MM.1S (cell line): Measurements from ENCODE around the gene RTN4.

Experiments used
- DNase-seq: peaks from one replicate; pipeline ENCODE4 v3.0.0-alpha.2; 2015
- H2AFZ ChIP-seq: fragments of 300-600 bp; sonication (generic); 2 replicates; pipeline ENCODE4 v1.6.0; 2016; ENCODE audit warnings: antibody characterized with exemption, low read length
- H3F3A ChIP-seq: fragments of 300-600 bp; sonication (generic); 2 replicates; pipeline ENCODE4 v1.6.1; 2016; ENCODE audit warnings: mild to moderate bottlenecking, antibody characterized with exemption, low read length, moderate library complexity, mixed read lengths; ENCODE audit not compliant: insufficient read depth
- H3K27ac ChIP-seq: fragments of 300-600 bp; sonication (generic); 2 replicates; pipeline ENCODE4 v1.5.1; 2016; ENCODE audit warnings: mild to moderate bottlenecking, low read length
- H3K27me3 ChIP-seq: fragments of 300-600 bp; sonication (generic); replicated peaks from 2 replicates; pipeline ENCODE4 v1.6.0; 2016; ENCODE audit warnings: low read length; ENCODE audit not compliant: insufficient read depth
- H3K36me3 ChIP-seq: fragments of 300-600 bp; sonication (generic); replicated peaks from 2 replicates; pipeline ENCODE4 v1.6.1; 2016; ENCODE audit warnings: mild to moderate bottlenecking, low read length, mixed read lengths; ENCODE audit not compliant: insufficient read depth
- H3K4me1 ChIP-seq: fragments of 300-600 bp; sonication (generic); 2 replicates; pipeline ENCODE4 v1.6.1; 2016; ENCODE audit warnings: low read length, mixed read lengths
- H3K4me2 ChIP-seq: fragments of 300-600 bp; sonication (generic); 2 replicates; pipeline ENCODE4 v1.6.0; 2016; ENCODE audit warnings: low read depth, low read length
- H3K4me3 ChIP-seq: fragments of 300-600 bp; sonication (generic); 2 replicates; pipeline ENCODE4 v1.5.1; 2016; ENCODE audit warnings: low read length, mixed read lengths
- H3K79me2 ChIP-seq: fragments of 300-600 bp; sonication (generic); 2 replicates; pipeline ENCODE4 v1.6.1; 2016; ENCODE audit warnings: mixed run types, low read length, mixed read lengths
- H3K9ac ChIP-seq: fragments of 300-600 bp; sonication (generic); 2 replicates; pipeline ENCODE4 v1.6.1; 2016; ENCODE audit warnings: low read length, mixed read lengths
- H3K9me2 ChIP-seq: fragments of 300-600 bp; sonication (generic); replicated peaks from 2 replicates; pipeline ENCODE4 v1.6.1; 2016; ENCODE audit warnings: mild to moderate bottlenecking, low read length, mixed read lengths; ENCODE audit not compliant: insufficient read depth
- H3K9me3 ChIP-seq: fragments of 300-600 bp; sonication (generic); replicated peaks from 2 replicates; pipeline ENCODE4 v1.6.1; 2016; ENCODE audit warnings: mild to moderate bottlenecking, low read length, mixed read lengths; ENCODE audit not compliant: insufficient read depth
- H4K20me1 ChIP-seq: fragments of 300-600 bp; sonication (generic); 2 replicates; pipeline ENCODE4 v1.6.1; 2016; ENCODE audit warnings: mild to moderate bottlenecking, low read length, moderate library complexity, mixed read lengths; ENCODE audit not compliant: insufficient read depth
- EZH2 ChIP-seq: fragments of 300-600 bp; sonication (generic); optimal IDR thresholded peaks from 2 replicates; pipeline ENCODE3; 2017; ENCODE audit warnings: low read depth, mild to moderate bottlenecking, antibody characterized with exemption, low read length, mixed read lengths
- EZH2phosphoT487 ChIP-seq: fragments of 300-600 bp; sonication (generic); IDR thresholded peaks from 2 replicates; pipeline ENCODE4 v1.6.1; 2018; ENCODE audit warnings: antibody characterized with exemption, low read length
- TF ChIP-seq, protein P1 (sequence below): fragments of 300-600 bp; sonication (generic); IDR thresholded peaks from 2 replicates; pipeline ENCODE4 v1.5.1; 2016; ENCODE audit warnings: antibody characterized with exemption, low read length, mixed read lengths

RTN4 gene

DNA sequence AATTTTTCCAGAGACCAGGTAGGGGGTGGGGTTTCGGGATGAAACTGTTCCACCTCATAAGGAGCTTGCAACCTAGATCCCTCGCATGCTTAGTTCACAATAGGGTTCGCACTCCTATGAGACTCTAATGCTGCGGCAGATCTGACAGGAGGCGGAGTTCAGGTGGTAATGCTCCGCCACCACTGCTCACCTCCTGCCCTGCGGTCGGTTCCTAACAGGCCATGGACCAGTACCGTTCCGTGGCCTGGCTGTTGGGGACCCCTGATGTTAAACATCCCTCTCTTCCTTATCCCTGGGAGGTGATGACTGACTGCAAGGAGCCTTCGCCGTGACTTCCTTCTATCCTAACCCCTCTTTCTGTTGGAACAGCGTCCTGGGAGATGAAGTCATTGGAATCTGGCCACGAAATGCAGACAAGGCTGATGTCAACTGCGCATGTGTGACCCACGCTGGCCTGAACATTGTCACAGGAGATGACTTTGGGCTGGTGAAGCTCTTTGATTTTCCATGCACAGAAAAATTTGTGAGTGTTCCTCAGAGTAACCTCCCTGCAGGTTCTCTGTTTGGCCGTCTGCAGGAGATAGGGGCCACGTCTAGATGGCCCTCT lies 82.4 kb downstream of the RTN4 start:
- Histone ChIP-seq H3K4me2 (no peak overlapping the region), H3F3A (peaks cover 15% of the 10 kb centered on the region), H3K9me3 (no peaks in the 10 kb centered on the region), H3K4me3 (no peak overlapping the region), H3K9ac (no peak overlapping the region), H4K20me1 (no peaks in the 10 kb centered on the region), H3K27ac (no peak overlapping the region), H3K4me1 (peaks cover 21% of the 10 kb centered on the region), H3K79me2 (peaks cover 1% of the 10 kb centered on the region; the same call in 1 of the 2 replicates), H3K27me3 (no peaks in the 10 kb centered on the region), H3K36me3 (no peaks in the 10 kb centered on the region), H3K9me2 (no peaks in the 10 kb centered on the region), H2AFZ (no peak overlapping the region)
- DNase-seq: no peak
- TF ChIP-seq, protein P1, sequence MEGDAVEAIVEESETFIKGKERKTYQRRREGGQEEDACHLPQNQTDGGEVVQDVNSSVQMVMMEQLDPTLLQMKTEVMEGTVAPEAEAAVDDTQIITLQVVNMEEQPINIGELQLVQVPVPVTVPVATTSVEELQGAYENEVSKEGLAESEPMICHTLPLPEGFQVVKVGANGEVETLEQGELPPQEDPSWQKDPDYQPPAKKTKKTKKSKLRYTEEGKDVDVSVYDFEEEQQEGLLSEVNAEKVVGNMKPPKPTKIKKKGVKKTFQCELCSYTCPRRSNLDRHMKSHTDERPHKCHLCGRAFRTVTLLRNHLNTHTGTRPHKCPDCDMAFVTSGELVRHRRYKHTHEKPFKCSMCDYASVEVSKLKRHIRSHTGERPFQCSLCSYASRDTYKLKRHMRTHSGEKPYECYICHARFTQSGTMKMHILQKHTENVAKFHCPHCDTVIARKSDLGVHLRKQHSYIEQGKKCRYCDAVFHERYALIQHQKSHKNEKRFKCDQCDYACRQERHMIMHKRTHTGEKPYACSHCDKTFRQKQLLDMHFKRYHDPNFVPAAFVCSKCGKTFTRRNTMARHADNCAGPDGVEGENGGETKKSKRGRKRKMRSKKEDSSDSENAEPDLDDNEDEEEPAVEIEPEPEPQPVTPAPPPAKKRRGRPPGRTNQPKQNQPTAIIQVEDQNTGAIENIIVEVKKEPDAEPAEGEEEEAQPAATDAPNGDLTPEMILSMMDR: no peak
- no peak for TF ChIP-seq EZH2phosphoT487
- TF ChIP-seq EZH2: no peak

DNA sequence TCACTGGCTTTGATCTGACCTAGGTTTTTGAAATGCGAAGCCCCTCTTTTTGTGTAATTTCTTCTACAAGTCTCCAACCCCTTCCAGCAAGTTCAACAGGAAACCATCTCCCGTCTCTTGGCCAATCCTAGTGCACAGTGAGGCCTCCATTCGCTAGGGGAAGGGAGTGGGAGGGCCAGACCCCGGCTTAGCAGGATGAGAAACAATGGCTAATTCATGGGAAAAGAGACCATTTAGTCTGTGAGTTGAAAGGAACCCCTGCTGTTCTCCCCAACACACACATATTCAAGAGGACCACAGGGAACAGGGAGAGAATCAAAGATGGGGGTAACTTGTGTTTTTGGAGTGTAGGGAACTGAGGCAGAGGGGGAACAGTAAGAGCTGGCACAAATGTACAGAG lies 83.0 kb downstream of the RTN4 start:
- Histone ChIP-seq H2AFZ (no peak overlapping the region), H3K4me3 (no peak overlapping the region), H3K9me2 (no peaks in the 10 kb centered on the region), H3K27me3 (no peaks in the 10 kb centered on the region), H3K4me2 (peak overlapping the region; percentile 72; the same call in 1 of the 2 replicates), H3K36me3 (no peaks in the 10 kb centered on the region), H3K9me3 (no peaks in the 10 kb centered on the region), H3K27ac (no peak overlapping the region), H3F3A (peaks cover 15% of the 10 kb centered on the region), H3K79me2 (no peaks in the 10 kb centered on the region), H4K20me1 (no peaks in the 10 kb centered on the region), H3K4me1 (peaks cover 21% of the 10 kb centered on the region), H3K9ac (no peak overlapping the region)
- DNase-seq: no peak
- TF ChIP-seq EZH2phosphoT487 (no peak), EZH2 (no peak)
- TF ChIP-seq, protein P1: no peak

DNA sequence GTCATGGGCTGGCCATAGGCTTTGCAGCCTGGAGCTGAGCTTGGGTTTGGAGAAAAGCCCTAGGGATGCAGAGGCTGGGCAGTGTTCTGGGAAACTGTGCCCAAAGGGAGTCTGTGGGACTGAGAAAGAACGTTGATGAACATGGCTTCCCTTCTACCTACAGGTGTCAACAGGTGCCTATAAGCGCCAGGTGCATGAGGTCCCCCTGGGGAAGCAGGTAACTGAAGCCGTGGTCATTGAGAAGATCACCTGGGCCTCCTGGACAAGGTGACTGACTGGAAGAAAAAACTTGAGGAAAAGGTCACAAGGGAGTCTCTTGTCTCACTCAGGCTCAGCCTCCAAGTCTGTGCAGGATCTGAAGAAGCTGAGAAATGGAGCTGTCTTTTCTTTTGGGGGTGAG lies 83.4 kb downstream of the RTN4 start:
- peaks cover 15% of the 10 kb centered on the region for H3F3A ChIP-seq
- H3K27me3 ChIP-seq: no peaks in the 10 kb centered on the region
- H3K4me1 ChIP-seq: peaks cover 21% of the 10 kb centered on the region
- TF ChIP-seq EZH2phosphoT487 (no peak), EZH2 (no peak)
- TF ChIP-seq, protein P1: no peak
- H3K4me2 ChIP-seq: peak overlapping the region; percentile 72
- DNase-seq: no peak
- H3K9me3 ChIP-seq: no peaks in the 10 kb centered on the region
- H3K79me2 ChIP-seq: no peaks in the 10 kb centered on the region
- H4K20me1 ChIP-seq: no peaks in the 10 kb centered on the region
- H3K27ac ChIP-seq: peak overlapping the region; percentile 61; the same call in 1 of the 2 replicates
- no peak overlapping the region for H3K9ac ChIP-seq
- no peak overlapping the region for H2AFZ ChIP-seq
- no peaks in the 10 kb centered on the region for H3K36me3 ChIP-seq
- peak overlapping the region; percentile 32; the same call in 1 of the 2 replicates for H3K4me3 ChIP-seq
- H3K9me2 ChIP-seq: no peaks in the 10 kb centered on the region
